Vagina (tissue), 2 donors: ENCODE results near the gene DNAH3. TPM values are rescaled to one million over a fixed set of nuclear protein-coding genes. Genes with fewer than 3 reads are reported as not detected.

Source experiments
- DNase-seq, 2 donors: peaks; one replicate each; pipeline ENCODE4 v3.0.0-alpha.2; 2017; ENCODE audit errors: extremely low spot score in 2 of 2
- H3K27ac ChIP-seq: fragments of 200-600 bp; sonication (generic); one replicate; pipeline ENCODE4 v1.5.1; 2019
- H3K27me3 ChIP-seq: fragments of 200-600 bp; sonication (generic); one replicate; pipeline ENCODE4 v1.5.1; 2019
- H3K36me3 ChIP-seq, 2 donors: fragments of 200-600 bp; sonication (generic); one replicate each; pipeline ENCODE4 v1.5.1; 2017 to 2019
- H3K4me1 ChIP-seq: fragments of 200-600 bp; sonication (generic); one replicate; pipeline ENCODE4 v1.5.1; 2019
- H3K4me3 ChIP-seq, 2 donors: fragments of 200-600 bp; sonication (generic); 1 replicate in 1 of 2; 2 replicates in 1 of 2; pipeline ENCODE4 v1.5.1; 2016 to 2019
- H3K9me3 ChIP-seq: fragments of 200-600 bp; sonication (generic); one replicate; pipeline ENCODE4 v1.5.1; 2019
- CTCF ChIP-seq, 3 experiments: fragments of 450-650 bp in 2 of 3; fragments of 200-600 bp in 1 of 3; sonication (generic) in 1 of 3; IDR thresholded peaks; one replicate each; pipeline ENCODE4 v1.5.1; 2017 to 2019; ENCODE audit warnings: antibody characterized with exemption in 3 of 3, mild to moderate bottlenecking in 2 of 3, moderate library complexity in 2 of 3
- POLR2A ChIP-seq, 2 donors: fragments of 450-650 bp; IDR thresholded peaks; one replicate each; pipeline ENCODE4 v1.6.1; 2017; ENCODE audit warnings: antibody characterized with exemption in 2 of 2, mild to moderate bottlenecking in 2 of 2, moderate library complexity in 2 of 2
- POLR2AphosphoS5 ChIP-seq, 2 donors: sonication (generic); formaldehyde crosslinking; IDR thresholded peaks; one replicate each; pipeline ENCODE4 v1.9.0; 2017; ENCODE audit warnings: antibody characterized with exemption in 2 of 2, mild to moderate bottlenecking in 2 of 2, low read depth in 1 of 2; ENCODE audit not compliant: insufficient read depth in 1 of 2
- intact Hi-C: fragments of 100-400 bp; cut with DNase I; formaldehyde crosslinking; loops from one replicate; pipeline ENCODE4 v1.15.1; 2023
- total RNA-seq: library from RNA; depleted of rRNA; stranded (reverse); fragments of >200 nt; gene quantifications from one replicate; pipeline ENCODE4 v1.2.3, GENCODE V29; 2016

DNAH3 gene
- total RNA-seq, 1 donor from 2014 or later: 0.25 TPM

DNA sequence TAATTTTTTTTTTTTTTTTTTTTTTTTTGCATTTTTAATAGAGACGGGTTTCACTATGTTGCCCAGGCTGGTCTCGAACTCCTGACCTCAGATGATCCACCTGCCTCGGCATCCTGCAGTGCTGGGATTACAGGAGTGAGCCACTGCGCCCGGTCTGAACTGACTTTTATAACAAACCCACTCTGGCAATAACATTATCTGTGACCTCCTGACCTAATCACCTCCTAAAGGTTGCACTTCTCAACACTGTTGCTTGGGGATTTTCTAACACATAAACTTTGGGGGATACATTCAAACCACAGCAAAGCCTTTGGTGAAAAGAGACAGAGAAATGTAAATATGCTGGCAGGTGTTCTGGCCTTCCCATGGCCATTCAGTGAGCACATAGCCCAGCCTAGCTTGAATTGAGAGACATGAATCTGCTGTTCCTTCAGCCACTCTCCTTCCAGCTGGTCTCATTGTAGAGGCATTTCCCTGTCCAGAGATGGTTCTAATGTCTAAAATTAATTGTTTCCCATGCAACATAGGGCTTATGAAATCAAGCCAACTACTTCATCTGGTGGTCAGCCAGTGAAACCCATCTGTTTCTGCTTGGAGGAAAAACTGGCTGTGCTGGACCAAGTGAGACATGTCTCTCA lies 221.8 kb downstream of the DNAH3 start:
- Histone ChIP-seq H3K4me1 (no peaks in the 10 kb centered on the region), H3K27me3 (no peaks in the 10 kb centered on the region), H3K27ac (no peak overlapping the region), H3K36me3 (peaks cover 0 to 10% of the 10 kb centered on the region in 2 donors), H3K9me3 (no peaks in the 10 kb centered on the region), H3K4me3 (no peak overlapping the region)
- TF ChIP-seq POLR2A (IDR thresholded peaks at IDR 0.05) (no peak), POLR2AphosphoS5 (IDR thresholded peaks at IDR 0.05; ENCODE audit: insufficient read depth in 1 of 2, low read depth in 1 of 2) (no peak), CTCF (IDR thresholded peaks at IDR 0.05) (no peak)
- intact Hi-C loops: no loop called here
- DNase-seq: no peak

DNA sequence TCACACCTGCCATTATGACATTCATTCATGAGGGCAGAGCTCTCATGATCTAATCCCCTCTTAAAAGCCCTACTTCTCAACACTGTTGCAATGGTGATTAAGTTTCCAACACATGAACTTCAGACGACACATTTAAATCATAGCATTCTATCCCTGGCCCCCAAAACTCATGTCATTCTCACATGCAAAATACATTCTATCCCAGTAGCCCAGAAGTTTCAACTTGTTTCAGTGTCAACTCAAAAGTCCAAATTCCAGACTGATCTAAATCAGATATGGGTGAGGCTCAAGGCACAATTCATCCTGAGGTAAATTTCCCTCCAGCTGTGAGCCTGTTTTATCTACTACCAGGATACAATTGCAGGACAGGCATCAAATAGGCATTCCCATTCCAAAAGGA lies 224.9 kb downstream of the DNAH3 start:
- H3K9me3 ChIP-seq: no peaks in the 10 kb centered on the region
- no peak overlapping the region for H3K4me3 ChIP-seq
- no peak for TF ChIP-seq POLR2AphosphoS5 (IDR thresholded peaks at IDR 0.05; ENCODE audit: insufficient read depth in 1 of 2, low read depth in 1 of 2)
- TF ChIP-seq POLR2A (IDR thresholded peaks at IDR 0.05): no peak
- TF ChIP-seq CTCF (IDR thresholded peaks at IDR 0.05): no peak
- no peaks in the 10 kb centered on the region for H3K4me1 ChIP-seq
- H3K36me3 ChIP-seq: peaks cover 0 to 12% of the 10 kb centered on the region in 2 donors
- no peak for DNase-seq
- intact Hi-C loops: no loop called here
- H3K27ac ChIP-seq: no peak overlapping the region
- no peaks in the 10 kb centered on the region for H3K27me3 ChIP-seq

- DNase-seq: no peak
- Histone ChIP-seq H3K36me3 (peaks cover 0 to 12% of the 10 kb centered on the region in 2 donors), H3K4me1 (no peaks in the 10 kb centered on the region), H3K4me3 (no peak overlapping the region), H3K9me3 (no peaks in the 10 kb centered on the region), H3K27me3 (no peaks in the 10 kb centered on the region), H3K27ac (no peak overlapping the region)
- intact Hi-C loops: no loop called here
- TF ChIP-seq POLR2AphosphoS5 (IDR thresholded peaks at IDR 0.05; ENCODE audit: insufficient read depth in 1 of 2, low read depth in 1 of 2): no peak
- TF ChIP-seq POLR2A (IDR thresholded peaks at IDR 0.05): no peak
- no peak for TF ChIP-seq CTCF (IDR thresholded peaks at IDR 0.05)
These were observed 226.8 kb downstream of the DNAH3 start for GRCh38 chr16:20923876-20924275.

- TF ChIP-seq POLR2AphosphoS5 (IDR thresholded peaks at IDR 0.05; ENCODE audit: insufficient read depth in 1 of 2, low read depth in 1 of 2) (no peak), POLR2A (IDR thresholded peaks at IDR 0.05) (no peak), CTCF (IDR thresholded peaks at IDR 0.05) (no peak)
- Histone ChIP-seq H3K27me3 (no peaks in the 10 kb centered on the region), H3K4me3 (no peak overlapping the region), H3K4me1 (no peaks in the 10 kb centered on the region), H3K27ac (no peak overlapping the region), H3K9me3 (no peaks in the 10 kb centered on the region), H3K36me3 (peaks cover 0 to 12% of the 10 kb centered on the region in 2 donors)
- intact Hi-C loops: no loop called here
- DNase-seq: no peak
These were observed 229.8 kb downstream of the DNAH3 start for GRCh38 chr16:20920799-20921198.

DNA sequence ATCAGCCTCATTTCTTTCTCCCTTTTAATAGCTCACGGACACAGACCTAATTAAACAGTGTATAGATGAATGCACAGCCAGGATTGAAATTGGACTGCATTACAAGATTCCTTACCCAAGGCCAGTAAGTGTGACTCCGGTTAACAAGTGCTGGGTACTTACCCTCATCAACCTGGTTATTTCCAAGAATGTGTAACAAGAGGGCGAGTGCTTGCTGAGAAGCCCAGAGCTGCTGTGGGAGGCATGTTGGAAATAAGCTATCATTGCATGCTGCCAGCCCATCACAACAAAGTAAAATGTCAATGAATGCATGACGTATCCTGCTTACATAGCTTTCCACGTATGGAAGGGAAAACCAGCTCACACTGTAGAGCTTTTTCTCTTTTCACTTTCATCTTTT lies 230.6 kb downstream of the DNAH3 start:
- Histone ChIP-seq H3K27me3 (no peaks in the 10 kb centered on the region), H3K4me1 (no peaks in the 10 kb centered on the region), H3K9me3 (no peaks in the 10 kb centered on the region), H3K4me3 (no peak overlapping the region), H3K36me3 (peaks cover 0 to 12% of the 10 kb centered on the region in 2 donors), H3K27ac (no peak overlapping the region)
- intact Hi-C loops: no loop called here
- no peak for TF ChIP-seq POLR2AphosphoS5 (IDR thresholded peaks at IDR 0.05; ENCODE audit: insufficient read depth in 1 of 2, low read depth in 1 of 2)
- TF ChIP-seq CTCF (IDR thresholded peaks at IDR 0.05): no peak
- no peak for TF ChIP-seq POLR2A (IDR thresholded peaks at IDR 0.05)
- DNase-seq: no peak
